ENCODE measurements around the gene ASTE1.

The ASTE1 gene, protein sequence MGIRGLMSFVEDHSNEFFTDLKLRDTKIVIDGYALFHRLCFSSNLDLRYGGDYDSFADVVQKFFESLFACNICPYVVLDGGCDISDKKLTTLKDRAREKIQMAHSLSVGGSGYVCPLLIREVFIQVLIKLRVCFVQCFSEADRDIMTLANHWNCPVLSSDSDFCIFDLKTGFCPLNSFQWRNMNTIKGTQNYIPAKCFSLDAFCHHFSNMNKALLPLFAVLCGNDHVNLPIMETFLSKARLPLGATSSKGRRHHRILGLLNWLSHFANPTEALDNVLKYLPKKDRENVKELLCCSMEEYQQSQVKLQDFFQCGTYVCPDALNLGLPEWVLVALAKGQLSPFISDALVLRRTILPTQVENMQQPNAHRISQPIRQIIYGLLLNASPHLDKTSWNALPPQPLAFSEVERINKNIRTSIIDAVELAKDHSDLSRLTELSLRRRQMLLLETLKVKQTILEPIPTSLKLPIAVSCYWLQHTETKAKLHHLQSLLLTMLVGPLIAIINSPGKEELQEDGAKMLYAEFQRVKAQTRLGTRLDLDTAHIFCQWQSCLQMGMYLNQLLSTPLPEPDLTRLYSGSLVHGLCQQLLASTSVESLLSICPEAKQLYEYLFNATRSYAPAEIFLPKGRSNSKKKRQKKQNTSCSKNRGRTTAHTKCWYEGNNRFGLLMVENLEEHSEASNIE
- total RNA-seq = 23.7 to 33.8 reads per million in 2 donors

GRCh38 chr3:131026321-131027151 is at the start of gene ASTE1, which contains the start of gene NEK11:
Gene ASTE1, minus strand, starts transcription at chr3:131026825. Its CDS starts 1,519 bp downstream, at chr3:131025306.
Gene NEK11, plus strand, starts transcription at chr3:131026877. Its CDS starts 2,832 bp downstream, at chr3:131029709.
- DNase-seq = peak; percentile 88

DNA sequence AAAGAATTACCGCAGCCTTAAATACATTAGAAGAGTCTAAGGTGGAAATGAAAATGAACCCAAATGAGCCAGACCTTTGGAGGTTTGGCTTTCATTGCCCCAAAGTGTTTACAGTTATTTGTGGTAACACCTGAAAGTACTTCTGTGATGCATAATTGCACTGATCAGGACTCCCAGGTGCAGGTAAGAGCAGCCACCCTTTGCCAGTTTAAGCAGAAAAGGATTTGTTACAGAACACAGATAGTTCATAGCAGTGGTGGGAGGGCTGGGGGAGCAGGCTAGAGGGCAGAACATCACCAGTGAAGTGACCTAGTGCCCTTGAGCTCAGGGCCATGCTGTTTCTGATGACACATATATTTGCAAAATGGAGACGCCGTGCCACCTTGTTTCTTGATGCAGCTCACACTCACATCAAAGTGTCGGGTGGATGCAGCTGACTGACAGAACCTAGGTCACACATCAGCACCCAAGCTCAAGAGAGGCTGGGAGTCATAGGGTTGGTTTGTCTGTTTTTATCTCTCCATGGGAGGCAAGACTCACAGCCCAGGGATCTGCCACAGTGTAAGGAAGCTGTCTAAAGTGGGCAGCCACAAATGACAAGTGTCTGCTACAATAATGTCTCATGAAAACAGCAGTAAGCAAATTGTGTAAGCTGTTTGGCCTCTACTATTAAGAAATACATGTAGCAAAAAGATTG is 49.2 kb upstream of the ASTE1 start:
- DNase-seq = no peak

- DNase-seq = no peak
These were observed 46.2 kb upstream of the ASTE1 start for GRCh38 chr3:131072845-131073244.

DNA sequence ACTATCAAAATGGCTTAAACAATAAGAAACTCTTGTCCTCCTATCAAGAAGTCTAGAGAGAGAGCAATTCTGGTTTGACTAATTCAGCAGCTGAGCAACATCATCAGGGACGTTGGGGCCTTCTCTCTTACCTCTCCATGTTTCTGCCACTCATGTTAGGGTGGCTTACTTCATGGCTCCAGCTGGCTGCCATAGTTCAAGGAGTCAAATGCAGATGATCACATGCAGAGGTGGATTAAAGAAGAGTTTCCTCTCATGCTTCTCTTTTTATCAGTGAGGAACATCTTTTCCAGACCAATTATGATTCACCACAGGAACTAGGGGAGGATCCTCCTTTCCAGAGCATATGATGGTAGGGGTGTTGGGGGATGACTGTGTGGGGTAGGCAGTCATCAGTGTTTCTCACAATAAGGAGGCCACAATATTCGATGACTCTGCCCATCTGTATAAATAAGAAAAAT is 45.5 kb upstream of the ASTE1 start:
- no peak for DNase-seq

DNA sequence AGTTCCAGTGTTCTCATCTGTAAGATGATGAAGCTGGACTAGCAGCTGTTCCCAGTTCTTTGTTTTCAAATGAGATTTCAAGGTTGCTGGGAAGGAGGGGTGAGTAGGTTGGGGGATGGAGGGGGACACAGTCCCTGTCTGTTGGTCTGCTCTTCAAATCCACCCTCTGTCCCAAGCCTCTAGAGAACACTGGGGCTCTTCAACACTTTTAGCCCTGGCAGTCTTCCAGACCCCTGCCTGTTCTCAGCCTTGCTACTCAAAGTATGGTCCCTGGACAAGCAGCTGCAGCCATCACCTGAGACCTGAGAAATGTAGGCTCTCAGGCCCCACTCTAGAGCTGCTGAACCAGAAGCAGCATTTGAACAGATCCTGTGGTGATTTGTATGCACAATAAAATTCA is 41.4 kb upstream of the ASTE1 start:
- DNase-seq = no peak

DNA sequence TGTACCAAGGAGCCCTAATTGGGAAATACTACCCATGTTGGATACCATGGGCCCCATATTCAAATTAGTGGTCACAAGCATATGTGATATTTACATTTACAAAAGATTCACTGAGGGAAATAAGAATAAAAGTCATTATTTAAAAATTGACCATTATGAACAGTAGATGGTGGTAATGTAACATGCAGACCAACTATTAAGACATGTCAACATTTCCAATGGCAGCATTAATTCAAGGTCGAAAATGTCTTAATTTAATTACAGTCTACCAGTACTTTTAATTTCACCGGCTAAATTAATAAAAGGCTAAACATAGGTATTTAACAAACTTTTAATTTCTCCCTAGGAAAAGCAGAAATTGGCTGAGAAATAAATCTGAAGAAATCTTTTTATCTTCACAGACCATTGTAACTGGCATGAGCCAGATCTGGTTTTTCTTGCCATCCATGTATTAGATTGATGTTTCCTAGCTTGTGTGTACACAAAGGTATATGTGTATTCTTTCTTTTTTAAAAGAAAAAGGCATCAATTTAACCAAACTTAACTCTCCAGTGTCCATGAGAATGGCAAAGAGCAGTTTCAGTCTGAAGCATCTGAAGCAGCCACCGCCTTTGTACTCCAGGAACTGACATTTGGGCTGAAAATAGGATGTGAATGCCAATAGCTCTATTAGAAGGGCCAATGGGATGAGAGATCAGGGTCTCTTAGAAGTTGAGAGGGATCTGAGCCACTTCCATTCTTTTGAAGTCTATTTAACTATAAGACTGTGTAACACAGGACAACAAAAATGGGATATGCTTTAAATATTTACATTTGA is 26.6 kb upstream of the ASTE1 start:
- no peak for DNase-seq

DNA sequence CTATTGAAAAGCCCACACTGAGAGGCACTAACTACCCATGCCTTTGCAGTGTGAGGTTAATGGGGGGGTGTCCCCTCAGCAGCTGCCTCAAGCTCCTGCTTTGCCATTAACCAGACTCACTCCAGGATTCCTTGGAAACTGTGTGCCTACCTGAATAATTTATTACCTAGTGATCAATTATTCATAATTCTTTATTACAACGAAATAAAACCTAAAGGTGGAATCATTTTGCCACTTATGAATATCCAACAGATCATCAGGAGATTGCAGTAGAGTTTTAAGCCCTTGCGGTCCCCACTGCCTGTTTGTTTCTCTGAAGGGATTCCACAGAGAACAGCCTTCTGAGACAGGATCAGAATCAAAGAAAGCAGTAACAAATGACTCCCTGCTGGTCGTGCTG is 23.4 kb upstream of the ASTE1 start:
- no peak for DNase-seq

- DNase-seq = no peak
These were observed 21.4 kb upstream of the ASTE1 start for GRCh38 chr3:131048030-131048429.

DNA sequence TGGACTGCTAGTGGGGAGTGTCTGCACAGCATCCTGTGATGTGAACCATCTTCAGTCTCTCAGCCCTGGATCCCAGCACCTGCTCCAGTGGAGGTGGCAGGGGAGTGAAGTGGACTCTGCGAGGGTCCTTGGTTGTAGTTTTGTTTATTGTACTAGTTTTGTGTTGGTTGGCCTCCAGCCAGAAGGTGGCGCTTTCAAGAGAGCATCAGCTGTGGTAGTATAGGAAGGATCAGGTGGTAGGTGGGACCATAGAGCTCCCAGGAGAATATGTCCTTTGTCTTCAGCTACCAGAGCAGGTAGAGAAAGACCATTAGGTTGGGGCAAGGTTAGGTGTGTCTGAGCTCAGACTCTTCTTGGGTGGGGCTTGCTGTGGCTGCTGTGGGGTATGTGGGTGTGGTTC is 21.0 kb upstream of the ASTE1 start:
- DNase-seq = no peak

DNA sequence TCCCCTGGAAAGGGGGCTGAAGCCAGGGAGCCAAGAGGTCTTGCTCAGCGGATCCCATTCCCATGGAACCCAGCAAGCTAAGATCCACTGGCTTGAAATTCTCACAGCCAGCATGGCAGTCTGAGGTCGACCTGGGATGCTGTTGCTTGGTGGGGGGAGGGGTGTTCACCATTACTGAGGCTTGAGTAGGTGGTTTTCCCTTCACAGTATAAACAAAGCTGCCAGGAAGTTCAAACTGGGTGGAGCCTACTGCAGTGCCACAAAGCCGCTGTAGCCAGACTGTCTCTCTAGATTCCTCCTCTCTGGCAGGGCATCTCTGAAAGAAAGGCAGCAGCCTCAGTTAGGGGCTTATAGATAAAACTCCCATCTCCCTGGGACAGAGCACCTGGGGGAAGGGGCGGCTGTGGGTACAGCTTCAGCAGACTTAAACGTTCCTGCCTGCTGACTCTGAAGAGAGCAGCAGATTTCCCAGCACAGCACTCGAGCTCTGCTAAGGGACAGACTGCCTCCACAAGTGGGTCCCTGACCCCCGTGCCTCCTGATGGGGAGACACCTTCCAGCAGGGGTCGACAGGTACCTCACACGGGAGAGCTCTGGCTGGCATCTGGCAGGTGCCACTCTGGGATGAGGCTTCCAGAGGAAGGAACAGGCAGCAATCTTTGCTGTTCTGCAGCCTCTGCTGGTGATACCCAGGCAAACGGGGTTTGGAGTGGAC is 15.8 kb upstream of the ASTE1 start:
- peak; percentile 5 for DNase-seq

- DNase-seq = no peak
These were observed 11.7 kb upstream of the ASTE1 start for GRCh38 chr3:131038326-131038725.

DNA sequence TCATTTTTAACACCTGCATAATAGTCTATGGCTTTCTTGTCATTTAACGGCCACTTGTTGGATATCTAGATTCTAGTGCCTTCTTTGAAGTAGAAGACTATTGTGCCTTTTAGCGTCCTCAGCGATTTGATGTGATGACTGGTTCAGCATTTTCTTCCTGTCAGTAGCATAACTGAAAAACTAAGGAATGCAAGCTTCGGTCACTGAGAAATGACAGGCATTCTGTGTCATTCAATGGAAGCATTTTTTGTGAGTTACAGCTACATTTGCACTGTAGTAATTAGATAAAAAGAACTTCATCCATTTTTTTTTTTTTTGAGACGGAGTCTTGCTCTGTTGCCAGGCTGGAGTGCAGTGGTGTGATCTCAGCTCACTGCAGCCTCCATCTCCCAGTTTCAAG is 10.4 kb upstream of the ASTE1 start:
- no peak for DNase-seq

- no peak for DNase-seq
These were observed 9.7 kb upstream of the ASTE1 start for GRCh38 chr3:131036200-131036816.

DNA sequence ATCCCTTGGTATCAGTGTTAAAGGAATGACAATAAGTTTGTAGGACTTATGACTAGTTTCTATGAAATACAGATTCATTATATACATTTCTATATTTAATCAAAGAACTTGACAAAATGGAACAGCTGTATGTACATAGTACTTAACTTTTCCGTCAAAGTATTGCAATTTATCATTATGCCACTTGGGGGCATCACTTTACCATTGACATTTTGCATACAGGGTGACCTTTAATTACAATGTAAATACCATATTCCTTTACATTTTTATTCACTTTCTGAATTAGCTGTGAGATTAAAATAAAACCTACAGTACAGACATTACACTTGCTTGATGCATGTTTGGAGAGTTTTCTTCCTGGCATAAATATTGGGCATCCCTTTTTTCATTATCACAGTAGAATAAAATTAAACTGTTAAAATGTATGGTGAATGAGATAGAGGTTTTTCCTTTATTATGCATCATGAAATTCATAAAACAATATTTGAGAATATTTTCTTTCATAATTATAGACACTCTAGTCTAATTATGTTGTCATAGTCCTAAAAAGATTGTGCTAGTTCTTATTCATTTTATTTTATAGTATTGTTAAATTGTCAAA is 7.0 kb upstream of the ASTE1 start:
- no peak for DNase-seq

DNA sequence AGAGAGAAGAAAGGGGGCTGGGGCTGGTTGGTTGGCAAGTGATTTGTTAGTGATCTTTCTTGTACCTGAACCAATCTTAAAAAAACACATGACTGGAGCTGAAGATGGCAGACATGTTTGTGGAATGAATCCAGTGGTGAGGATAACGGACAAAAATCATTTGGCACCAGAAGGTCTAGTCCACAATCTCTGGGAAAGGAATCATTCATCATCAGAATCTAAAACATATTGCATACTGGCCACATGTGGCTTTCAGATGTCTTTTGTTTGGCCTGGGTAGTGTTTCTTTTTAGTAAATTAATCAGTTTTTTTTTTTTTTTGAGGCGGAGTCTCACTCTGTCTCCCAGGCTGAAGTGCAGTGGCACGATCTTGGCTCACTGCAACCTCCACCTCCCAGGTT is 5.0 kb upstream of the ASTE1 start:
- DNase-seq = no peak

DNA sequence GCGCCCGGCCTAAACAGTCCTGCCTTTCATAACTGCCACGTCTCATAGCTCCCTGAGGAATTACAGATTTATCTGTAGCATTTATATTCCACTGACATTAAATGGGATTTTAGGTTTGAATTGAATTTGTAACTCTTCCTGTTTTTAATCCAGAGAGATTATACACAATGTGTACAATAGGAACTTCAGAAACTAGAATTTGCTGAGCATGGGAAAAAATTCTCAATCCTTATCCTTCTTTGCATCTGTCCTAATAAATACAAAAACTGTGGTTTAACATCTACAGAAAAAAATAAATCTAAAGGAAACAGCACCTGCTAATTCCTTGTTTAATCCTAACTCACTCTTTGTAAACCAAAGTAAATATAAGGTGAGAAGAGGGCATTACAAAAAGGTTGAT is 2.2 kb upstream of the ASTE1 start:
- DNase-seq = no peak

- no peak for DNase-seq
These were observed 1.1 kb downstream of the ASTE1 start for GRCh38 chr3:131025539-131025938.

GRCh38 chr3:131020122-131020693 is 6.4 kb downstream of the ASTE1 start:
- no peak for DNase-seq

DNA sequence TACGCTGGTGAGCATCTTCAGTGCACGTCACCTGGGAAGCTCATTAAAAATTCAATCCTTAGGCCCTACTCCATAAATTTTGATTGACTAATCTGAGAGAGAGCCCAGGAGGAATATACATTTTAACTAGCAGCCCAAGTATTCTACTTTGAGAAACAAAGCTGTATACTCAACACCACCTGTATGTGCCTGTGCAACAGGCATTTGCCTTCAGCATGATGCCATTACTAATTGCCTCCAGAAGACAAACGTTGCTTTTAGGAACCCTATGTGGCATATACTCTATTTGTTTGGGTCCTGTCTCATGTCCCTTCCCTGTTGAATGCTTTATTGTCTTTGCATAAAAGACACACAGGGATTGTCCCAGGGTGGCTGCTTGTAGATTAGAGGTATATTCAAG is 7.7 kb downstream of the ASTE1 start:
- DNase-seq = no peak

DNA sequence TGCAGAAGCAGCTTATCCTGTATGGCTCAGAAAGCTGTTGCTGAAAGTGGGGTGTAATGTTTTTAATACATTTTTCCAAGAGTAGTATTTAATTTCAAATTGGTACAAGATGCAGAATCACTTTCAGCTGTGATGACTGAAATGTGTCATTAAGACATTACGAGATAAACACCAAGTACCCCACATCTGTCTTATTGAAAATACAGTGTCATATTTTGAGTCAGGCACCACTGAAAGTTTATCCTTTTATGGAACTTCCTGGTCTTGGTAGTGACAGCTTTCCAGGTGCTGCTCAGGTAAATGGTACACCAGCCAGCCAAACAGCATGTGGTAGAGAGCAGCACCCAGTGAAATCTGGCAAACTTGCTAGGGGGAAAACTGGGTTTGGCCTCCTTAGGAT is 16.9 kb downstream of the ASTE1 start:
- DNase-seq = no peak
